SHP77 treated with DMSO at 0.1 percent for 48 hours (cell line): ENCODE results near the gene RASSF1.
A peak's percentile ranks its signal among the peaks of the same experiment; 100 is the strongest.

Source experiments
- DNase-seq: peaks from one replicate; lab custom pipeline; 2025; lab: John Stamatoyannopoulos, UW

RASSF1 gene, protein sequence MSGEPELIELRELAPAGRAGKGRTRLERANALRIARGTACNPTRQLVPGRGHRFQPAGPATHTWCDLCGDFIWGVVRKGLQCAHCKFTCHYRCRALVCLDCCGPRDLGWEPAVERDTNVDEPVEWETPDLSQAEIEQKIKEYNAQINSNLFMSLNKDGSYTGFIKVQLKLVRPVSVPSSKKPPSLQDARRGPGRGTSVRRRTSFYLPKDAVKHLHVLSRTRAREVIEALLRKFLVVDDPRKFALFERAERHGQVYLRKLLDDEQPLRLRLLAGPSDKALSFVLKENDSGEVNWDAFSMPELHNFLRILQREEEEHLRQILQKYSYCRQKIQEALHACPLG

DNA sequence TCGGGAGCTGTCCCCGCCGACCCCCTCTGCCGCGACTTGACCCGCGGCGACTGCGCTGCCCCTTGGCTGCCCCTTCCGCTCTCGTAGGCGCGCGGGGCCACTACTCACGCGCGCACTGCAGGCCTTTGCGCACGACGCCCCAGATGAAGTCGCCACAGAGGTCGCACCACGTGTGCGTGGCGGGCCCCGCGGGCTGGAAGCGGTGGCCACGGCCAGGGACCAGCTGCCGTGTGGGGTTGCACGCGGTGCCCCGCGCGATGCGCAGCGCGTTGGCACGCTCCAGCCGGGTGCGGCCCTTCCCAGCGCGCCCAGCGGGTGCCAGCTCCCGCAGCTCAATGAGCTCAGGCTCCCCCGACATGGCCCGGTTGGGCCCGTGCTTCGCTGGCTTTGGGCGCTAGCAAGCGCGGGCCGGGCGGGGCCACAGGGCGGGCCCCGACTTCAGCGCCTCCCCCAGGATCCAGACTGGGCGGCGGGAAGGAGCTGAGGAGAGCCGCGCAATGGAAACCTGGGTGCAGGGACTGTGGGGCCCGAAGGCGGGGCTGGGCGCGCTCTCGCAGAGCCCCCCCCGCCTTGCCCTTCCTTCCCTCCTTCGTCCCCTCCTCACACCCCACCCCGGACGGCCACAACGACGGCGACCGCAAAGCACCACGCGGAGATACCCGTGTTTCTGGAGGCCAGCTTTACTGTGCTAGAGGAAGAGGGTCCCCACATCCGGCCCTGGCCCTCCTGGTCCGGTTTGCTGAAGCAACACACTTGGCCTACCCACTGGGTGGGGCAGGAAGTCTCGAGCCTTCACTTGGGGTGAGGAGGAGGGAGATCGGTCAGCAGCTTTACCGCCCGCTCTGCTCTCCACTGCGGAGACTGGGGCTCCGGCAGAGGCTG is at the start of gene RASSF1:
Gene RASSF1 (minus strand): TSS at position 389 of the 882 bp plus-strand sequence. CDS start 31 bp downstream, at position 358.
- DNase-seq = no peak

DNA sequence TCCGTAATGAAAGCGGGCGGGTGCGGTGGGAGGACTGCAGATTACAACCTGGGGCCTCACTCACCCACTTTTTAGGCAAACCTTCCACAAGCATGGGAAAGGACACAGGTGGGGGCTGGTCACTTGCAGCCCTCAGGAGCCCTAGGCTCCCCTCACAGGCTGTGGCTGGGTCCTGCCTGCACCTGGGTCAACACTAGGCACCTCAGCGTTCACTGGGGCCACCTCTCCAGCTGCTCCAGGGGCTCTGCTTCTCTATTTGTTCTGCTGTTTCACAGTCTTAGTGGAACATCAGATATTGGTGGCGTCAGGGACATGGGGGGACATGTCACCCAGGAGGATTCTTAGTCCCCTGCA is 48.8 kb upstream of the RASSF1 start:
- DNase-seq = no peak

DNA sequence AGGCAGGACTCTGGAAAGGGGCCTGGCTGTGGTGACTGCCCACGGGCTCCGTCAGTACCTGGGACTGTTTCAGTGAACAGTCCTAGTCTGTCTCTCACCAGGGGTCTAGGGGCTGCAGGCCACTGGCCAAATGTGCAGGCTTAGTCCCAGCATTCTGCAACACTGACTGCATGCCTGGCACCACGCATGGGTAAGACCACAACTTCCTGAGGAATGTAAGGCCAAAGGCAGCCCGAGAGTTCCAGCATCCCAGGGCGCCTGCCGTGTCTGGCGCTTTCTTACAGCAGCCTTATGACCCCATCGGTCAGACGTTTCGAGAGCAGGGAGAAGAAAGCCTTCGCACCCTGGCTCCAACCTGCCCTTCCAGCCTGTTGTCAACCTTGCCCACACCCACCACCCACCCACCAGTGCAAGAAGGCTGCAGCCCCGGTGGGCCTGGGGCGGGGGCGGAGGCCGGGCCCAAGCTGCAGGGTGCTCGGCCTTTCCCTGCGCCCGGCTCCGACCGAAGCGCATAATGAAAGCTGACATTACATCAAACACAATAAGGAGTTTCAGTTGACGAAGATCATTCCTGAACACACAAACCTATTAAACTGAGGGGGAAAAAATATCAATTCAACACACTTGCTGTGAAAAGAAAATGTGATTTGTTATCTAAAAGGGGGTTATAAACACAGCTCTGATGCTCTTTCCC is 48.2 kb upstream of the RASSF1 start:
- DNase-seq = no peak

DNA sequence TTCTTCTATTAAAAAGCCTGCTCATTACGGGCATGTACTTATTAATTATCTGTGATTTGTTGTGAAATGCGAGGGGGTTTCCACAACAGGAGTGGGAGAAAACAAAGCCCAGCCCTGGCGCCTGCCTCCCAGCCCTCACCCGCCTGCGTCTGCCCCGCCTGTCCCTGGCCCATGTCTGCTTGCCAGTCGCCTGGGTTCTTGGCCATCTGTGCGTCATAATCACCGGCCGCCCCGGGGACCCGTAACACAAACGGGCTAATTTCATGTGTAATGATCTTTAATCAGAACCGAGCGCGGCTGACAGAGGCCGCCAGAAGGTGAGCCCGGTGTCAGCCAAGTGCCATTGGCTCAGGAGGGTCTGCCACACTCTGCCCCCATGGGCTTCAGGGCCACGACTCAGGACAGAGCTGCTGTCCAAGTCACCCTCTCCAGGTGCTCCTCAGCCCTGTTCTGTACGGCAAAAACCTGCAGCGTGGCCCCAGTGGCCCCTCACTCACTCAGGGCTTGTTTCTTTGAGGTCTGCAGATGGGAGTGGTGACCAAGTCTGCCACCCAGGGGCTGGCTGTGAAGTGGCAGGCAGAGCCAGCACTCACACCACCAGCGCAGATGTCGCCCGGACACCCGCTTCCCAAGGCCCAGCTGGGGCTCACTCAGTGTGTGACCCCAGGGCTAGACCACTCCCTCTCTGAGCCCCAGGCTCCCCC is 47.5 kb upstream of the RASSF1 start:
- no peak for DNase-seq

DNA sequence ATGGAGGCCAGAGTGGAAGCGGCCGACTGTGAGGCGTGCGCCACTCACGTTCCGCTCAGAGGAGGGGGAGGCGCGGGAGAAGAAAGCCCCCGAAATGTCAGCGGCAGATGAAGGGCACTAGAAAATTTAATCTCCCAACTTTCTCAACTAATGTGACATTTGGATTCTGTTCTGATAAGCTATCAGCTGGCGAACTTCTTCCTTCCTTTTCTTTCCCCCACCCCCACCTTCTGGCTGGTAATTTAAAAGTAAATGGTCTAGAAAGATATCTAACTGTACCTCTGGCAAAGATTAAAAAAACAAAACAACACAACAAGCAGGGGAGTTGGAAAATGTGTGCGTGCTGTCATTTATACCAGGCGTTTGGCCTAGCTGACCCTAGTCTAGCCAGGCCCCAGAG is 45.1 kb upstream of the RASSF1 start:
- DNase-seq = no peak

DNA sequence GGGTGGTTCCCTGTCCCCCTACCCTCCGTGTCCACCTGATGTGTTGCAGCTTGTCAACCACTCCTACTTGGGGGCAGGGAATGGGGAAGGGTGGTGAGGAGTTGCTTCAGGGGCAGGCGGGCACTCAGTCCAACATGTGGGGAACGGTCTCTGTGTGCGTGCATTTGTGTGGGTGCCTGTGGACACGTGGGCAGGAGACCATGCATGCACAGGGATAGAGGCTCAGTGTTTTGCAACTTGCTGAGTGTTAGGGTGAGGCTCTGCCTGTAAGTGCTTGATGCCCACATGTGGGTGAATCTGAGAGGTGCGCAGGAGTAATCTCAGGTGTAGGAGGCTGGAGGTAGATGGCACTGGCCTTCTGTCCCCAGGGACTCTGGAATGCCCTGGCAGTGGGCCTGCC is 43.1 kb upstream of the RASSF1 start:
- DNase-seq = no peak

DNA sequence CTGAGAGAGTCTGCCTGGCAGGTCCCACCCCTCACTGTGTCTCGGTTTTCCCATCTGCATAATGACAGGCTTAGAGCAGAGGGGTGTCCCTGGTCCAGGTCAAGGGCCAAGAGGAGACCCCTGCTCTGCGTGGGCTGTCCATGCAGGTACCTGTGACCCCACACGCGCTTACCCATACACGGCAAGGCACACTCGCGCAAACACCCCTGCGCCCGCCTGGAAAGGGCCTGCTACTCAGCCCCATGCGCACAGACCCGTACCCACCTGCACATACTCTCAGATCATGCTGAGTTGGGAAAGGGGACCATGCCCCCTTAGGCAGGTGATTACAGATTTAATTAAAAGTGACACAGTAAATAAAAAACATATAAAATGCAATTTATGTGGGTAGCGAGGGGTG is 42.1 kb upstream of the RASSF1 start:
- no peak for DNase-seq

DNA sequence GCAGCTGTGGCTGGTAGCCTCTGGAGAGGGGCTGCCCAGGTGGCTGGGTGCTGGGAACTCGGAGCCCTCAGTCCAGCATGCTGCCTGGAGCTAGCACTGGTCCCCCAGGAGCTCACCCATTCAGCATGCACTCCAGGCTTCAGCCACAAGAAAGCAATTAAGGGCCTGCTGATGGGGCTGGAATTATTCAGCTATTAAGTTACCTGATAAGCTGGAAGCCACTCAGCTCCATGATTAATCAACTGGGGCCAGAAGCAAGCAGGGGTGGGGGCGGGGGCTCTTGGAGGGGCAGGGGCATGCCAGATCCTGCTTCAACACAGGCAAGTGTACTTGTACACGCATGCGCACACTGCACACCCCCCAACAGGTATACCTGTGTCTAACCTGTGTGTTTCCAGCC is 40.7 kb upstream of the RASSF1 start:
- DNase-seq = no peak

DNA sequence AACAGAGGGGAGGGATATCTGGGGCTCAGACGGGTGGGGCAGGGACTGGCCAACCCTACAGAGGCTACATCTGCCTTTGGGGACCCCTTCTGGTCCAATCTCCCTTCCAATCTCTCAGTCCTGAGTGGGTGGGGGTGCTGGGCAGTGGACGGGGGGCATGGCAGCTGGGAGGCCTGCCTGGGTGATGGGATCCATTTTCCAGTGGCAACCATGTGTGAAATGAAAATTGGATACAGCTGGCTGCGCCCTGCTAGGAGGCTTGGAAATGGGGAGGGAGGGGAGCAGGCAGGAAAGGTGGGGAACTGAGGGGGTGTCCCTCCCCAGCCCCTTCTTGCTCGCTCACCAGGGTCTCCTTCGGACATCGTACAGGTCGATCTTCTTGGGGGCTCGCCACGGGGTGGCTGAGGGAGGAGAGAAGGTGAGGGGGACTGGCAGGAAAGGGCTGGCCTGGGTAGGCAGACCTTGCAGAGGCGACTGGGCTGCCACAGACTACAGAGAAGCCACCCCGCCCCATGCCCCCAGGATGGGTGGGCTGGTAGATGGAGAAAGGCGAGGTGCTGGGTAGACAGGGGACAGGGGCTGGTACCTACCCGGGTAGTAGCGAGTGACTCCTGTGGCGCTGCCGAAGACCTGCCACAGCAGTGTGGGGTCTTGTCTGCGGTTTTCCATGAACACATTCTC is 39.9 kb upstream of the RASSF1 start:
- no peak for DNase-seq

DNA sequence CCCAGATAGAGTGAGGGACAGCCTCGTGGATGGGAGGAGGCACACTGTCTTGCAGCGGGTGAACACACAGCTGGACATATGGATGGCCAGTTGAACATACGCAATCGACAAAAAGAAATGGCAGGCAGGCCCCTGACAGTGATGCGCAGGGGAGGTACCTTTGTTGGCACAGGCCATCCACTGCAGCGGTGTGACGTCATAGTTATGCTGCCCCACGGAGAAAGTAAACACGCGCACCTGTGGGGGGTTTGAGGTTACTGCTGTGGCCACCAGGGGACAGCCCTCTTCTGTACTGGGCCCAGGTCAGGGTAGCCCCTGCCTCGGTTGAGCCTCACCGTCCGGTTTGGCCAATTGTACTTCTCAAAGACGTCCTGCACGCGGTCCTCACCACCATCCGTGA is 38.1 kb upstream of the RASSF1 start:
- no peak for DNase-seq

DNA sequence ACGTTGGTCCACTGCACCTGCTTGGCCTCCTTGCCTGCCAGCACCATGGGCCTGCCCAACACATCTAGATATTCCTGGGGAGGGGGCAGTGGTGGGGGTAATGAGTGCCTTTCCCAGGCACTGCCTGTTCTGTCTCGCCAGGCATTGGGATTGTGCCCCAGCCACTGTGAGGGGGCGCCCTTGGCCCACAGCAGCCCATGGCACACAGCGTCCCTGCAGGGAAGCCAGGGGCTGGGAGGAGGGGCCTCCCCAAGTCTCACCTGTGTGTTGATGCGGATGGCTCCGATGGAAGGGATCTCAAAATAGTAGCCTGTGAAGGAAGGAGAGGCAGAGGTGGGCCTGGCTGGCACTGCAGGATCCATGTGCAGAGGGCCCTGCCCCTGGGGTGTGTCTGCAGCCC is 37.4 kb upstream of the RASSF1 start:
- no peak for DNase-seq

DNA sequence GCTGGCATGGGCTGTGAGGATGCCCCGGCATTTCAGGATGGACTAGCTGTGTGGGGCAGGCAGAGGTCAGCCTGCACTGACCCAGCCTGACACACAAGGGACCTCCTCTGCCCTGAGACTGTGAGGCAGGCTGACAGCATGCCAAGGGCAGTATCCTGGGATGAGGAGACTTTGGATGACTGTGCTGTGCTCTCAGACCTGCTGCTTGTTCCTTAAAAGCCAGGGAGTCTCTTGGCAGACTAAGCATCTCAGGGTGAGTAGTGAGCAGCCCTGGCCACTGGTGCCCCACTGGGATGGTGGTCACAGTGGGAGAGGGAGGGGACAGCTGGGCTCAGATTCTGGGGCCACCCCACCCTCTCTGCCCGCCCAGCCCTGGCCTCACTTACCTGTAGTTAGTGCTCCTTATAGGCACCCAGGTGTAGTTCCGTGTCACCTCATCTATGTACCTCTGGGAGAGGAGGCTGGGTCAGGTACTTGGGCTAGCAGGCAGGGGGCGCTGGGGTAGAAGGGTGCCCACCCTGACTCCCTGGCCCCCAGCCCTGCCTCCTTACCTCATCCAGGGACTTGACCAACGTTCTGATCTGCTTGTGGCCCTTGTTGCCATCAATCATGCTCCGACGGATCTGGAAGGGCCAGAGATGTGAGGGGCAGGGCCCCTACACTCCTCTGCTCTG is 34.8 kb upstream of the RASSF1 start:
- no peak for DNase-seq

DNA sequence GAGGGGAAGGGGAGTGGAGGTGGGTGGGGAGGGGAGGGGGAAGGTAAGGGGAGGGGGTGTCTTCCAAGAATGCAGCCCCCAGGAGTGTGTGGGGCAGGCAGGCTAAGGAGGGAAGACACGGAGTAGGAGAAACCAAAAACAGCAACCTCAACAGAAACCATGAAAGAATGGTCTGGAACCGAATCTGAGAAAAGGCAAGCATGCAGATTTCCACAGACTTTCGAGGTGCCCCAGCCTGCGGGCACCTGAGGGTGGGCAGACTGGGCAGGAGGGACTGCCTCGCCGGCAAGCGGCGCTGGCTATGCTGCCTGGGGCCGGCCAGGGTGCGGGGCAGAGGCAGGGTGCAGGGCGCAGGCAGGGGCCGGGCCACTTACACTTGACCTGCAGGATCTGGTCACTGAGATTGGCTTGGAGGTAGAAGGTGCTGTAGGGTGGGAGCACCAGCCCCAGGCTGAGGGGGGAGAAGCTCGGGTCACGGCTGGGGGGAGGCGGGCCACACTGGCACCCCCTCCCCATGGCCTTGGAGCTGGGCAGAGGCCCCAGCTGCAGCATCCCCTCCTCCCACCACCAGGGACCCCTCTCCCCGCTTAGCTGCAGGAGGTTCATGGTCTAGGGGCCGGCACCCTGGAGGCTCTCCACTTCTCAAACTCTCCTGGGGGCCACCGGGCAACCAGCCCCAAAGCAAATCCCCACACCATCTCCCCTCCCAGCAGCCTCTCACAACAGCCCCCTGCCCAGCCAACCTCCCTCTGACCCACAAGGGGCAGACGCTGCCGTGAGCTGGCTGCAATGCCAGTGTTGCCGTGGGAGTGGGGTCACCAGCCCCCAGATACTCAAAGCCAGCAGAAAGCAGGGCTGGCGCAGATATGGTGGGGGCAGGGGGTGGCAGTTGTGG is 34.0 kb upstream of the RASSF1 start:
- no peak for DNase-seq

DNA sequence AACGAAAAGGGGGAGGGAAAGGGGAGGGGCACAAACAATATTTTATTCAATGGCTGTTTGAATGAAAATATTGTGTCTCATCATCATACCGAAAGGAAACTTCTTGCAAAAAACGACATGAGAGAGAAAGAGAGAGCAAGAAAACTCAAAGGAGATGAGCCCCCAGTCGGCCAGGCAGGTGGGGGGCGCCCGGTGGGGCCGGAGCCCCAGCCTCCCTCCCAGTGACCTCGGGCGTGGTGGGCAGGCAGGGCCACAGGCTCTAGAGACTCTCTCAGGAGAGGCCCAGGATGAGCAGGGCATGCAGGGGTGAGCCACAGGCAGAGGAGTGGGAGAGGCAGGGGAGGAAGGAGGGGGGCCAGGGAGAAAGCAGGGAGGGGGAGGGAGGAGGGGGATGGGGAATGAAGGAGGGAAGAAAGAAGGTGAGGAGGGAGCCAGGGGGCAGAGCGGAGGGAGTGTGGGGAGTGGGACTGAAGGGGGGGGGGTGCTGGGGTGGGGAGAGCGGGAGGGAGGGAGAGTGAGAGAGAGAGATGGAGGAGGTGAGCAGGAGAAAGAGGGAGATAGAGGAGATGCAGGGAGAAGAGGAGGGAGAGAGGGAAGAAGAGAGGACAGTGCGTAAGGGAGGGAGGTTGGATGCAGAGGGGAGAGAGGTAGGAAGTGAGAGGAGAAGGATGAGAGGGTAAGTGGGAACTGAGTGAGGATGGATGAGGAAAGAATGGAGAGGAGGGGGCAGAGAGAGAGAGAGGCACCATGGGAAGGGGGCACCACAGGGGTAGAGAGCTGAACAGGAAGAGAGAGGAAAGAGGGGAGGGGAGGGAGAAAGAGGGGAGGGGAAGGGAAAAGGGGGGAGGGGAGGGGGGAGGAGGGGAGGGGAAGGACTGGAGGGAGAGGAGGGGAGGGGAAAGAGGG is 32.8 kb upstream of the RASSF1 start:
- no peak for DNase-seq

DNA sequence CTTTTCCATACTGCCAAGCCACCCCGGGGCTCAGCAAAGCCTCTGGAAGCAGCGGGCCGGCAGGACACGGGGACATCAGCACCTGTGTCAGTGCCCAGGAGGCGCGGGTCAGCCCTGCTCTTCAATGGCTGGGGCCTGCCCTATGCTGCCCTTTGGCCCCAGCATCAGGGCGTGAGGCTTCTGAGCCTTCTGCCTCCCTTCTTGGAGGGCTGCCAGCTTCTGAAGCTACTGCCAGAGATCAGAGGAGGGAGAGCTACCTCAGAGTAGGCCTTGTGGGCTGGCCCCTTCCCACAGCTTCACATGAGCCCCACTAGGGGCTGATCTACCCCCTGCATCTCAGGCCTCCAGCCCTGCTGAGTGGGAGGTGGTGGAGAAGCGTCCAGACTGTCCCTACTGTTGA is 31.7 kb upstream of the RASSF1 start:
- no peak for DNase-seq

DNA sequence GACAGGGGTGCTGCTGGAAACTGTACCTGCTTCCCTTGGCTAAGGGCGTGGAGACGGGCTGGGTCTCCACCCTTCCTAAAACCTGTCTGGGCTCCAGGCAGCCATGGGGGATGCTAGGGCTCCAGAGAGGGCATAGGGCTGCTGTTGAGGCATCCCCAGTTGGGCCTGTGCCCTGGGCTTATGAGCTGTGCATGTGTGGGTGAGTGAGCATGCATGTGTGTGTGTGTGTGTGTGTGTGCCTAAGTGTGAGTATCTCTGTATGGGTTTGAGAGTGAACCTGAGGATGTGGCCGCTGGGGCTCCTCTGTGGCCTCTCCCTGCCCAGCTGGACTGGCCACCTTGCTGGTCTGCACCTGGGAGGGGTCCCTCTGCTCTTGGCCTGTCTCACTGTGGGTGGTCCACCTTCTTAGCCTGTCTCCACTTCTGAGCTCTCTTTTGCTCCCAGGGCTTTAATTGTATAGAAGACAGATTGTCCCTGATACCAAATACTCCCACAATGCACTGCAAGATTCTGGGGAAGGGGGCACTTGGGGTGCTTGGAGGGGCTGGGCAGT is 30.6 kb upstream of the RASSF1 start:
- DNase-seq = no peak

DNA sequence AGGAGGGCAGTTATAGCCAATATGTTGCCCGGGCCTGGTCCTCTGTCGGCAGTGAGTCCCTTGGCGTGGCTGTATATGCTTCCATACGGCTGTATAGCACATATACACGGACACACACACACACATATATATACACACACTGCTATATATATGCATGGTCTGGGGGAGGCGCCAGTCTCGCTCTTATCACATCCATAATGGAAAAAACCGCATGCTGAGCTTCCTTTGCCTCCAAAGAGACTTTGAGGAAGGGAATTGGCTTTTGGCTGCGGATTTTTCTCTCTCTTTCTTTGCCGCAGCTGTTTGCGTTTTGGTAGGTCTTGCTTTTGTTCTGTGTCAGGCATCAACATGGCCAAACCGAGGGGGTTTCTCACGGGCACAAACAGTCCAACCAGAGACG is 30.0 kb upstream of the RASSF1 start:
- peak; percentile 32 for DNase-seq

DNA sequence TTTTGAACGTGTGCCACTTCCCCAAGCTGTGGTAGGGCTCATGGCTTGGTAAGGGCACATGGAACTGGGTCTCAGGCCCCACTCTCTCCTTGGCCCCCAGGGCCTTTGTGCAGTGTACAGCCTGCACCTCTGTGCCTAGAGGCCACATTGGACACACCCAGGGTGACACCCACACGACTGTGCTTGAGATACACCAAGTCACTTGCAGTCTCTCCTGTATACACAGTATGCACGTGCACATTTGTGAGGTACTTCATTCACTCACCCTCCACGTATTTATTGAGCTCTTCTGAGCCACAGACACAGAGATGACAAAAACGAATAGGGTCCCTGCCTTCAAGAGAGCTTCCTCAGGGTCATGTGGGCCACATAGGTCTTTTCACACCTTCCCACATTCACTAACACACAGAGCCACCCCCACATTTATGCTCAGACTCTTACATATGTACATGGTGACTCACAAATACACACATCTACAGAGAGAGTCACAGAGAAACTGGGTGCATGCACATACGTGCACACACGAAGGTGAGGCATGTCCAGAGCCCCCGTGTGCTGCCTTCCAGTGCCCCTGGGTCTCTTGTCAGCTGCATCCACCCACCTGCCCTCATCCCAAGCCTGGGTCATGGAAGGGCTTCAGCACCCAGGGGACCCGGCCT is 28.5 kb upstream of the RASSF1 start:
- no peak for DNase-seq
